H1 (cell line): ENCODE data around the gene FIZ1. TPM values are rescaled to one million over a fixed set of nuclear protein-coding genes. Genes with fewer than 3 reads are reported as not detected.

ENCODE experiments used
- CHD2 ChIP-seq: IDR thresholded peaks from 2 replicates; pipeline ENCODE4 v1.6.1; 2012; ENCODE audit warnings: low read length, improper control_type of control experiment
- CREB1 ChIP-seq: IDR thresholded peaks from 2 replicates; pipeline ENCODE4 v1.6.1; 2012; ENCODE audit warnings: inconsistent platforms
- CTBP2 ChIP-seq: IDR thresholded peaks from 2 replicates; pipeline ENCODE4 v1.7.0; 2011; ENCODE audit warnings: borderline replicate concordance, mild to moderate bottlenecking, moderate library complexity, mixed read lengths, low read length; ENCODE audit not compliant: insufficient read depth, insufficient read length
- CTCF ChIP-seq, 3 experiments: IDR thresholded peaks; 1 replicate in 2 of 3; 2 replicates in 1 of 3; pipeline versions ENCODE4 v1.5.1 to v1.6.1; 2011; ENCODE audit warnings: low read length in 3 of 3, mild to moderate bottlenecking in 3 of 3, inconsistent platforms in 2 of 3, low read depth in 1 of 3, moderate library complexity in 1 of 3; ENCODE audit not compliant: insufficient read depth in 1 of 3; ENCODE audit errors: control extremely low read depth in 1 of 3
- EP300 ChIP-seq, 2 experiments: IDR thresholded peaks; 1 replicate in 1 of 2; 2 replicates in 1 of 2; pipeline ENCODE4 v1.6.1; 2011 to 2012; ENCODE audit warnings: low read depth in 2 of 2, low read length in 2 of 2, mild to moderate bottlenecking in 2 of 2, borderline replicate concordance in 1 of 2, inconsistent platforms in 1 of 2, moderate library complexity in 1 of 2
- EZH2 ChIP-seq: fragments of 200-600 bp; sonication (generic); IDR thresholded peaks from 2 replicates; pipeline ENCODE4 v1.7.1; 2012; ENCODE audit warnings: low read depth, mild to moderate bottlenecking, moderate library complexity, low read length, inconsistent platforms; ENCODE audit not compliant: severe bottlenecking
- FOSL1 ChIP-seq: IDR thresholded peaks from 2 replicates; pipeline ENCODE4 v1.6.1; 2011; ENCODE audit warnings: mild to moderate bottlenecking, low read depth, low read length, moderate library complexity; ENCODE audit not compliant: insufficient read depth
- GABPA ChIP-seq: IDR thresholded peaks from 2 replicates; pipeline ENCODE4 v1.6.1; 2011; ENCODE audit warnings: mild to moderate bottlenecking, low read length, moderate library complexity, borderline replicate concordance; ENCODE audit not compliant: insufficient read depth
- HDAC2 ChIP-seq, 2 experiments: fragments of 300-600 bp in 1 of 2; sonication (generic) in 1 of 2; IDR thresholded peaks; 2 replicates each; pipeline ENCODE4 v1.6.1; 2011 to 2012; ENCODE audit warnings: low read depth in 2 of 2, low read length in 2 of 2, mild to moderate bottlenecking in 2 of 2, moderate library complexity in 2 of 2, borderline replicate concordance in 1 of 2, inconsistent platforms in 1 of 2
- KDM4A ChIP-seq: IDR thresholded peaks from one replicate; pipeline ENCODE4 v1.7.1; 2012; ENCODE audit warnings: low read depth, mild to moderate bottlenecking, moderate library complexity, low read length, inconsistent platforms; ENCODE audit not compliant: severe bottlenecking
- KDM5A ChIP-seq: fragments of 200-600 bp; IDR thresholded peaks from 2 replicates; pipeline ENCODE4 v1.7.1; 2012; ENCODE audit warnings: mild to moderate bottlenecking, low read length, inconsistent platforms, mixed read lengths
- MAFK ChIP-seq: IDR thresholded peaks from 2 replicates; pipeline ENCODE4 v1.6.1; 2012; ENCODE audit warnings: low read depth, mild to moderate bottlenecking, improper control_type of control experiment, low read length
- NRF1 ChIP-seq: IDR thresholded peaks from 2 replicates; pipeline ENCODE4 v1.6.1; 2011; ENCODE audit warnings: mild to moderate bottlenecking, low read depth, low read length, improper control_type of control experiment
- PHF8 ChIP-seq: fragments of 200-600 bp; sonication (generic); conservative IDR thresholded peaks from 2 replicates; pipeline ENCODE4 v1.7.1; 2012; ENCODE audit warnings: low read depth, mild to moderate bottlenecking, inconsistent platforms, low read length, moderate library complexity
- RFX5 ChIP-seq: IDR thresholded peaks from 2 replicates; pipeline ENCODE4 v1.6.1; 2011; ENCODE audit warnings: low read depth, low read length, improper control_type of control experiment, borderline replicate concordance
- RXRA ChIP-seq: IDR thresholded peaks from 2 replicates; pipeline ENCODE4 v1.6.1; 2011; ENCODE audit warnings: low read depth, mild to moderate bottlenecking, low read length, moderate library complexity; ENCODE audit not compliant: insufficient read depth
- SIN3A ChIP-seq, 2 experiments: IDR thresholded peaks in 1 of 2; conservative IDR thresholded peaks in 1 of 2; 2 replicates each; pipeline ENCODE4 v1.6.1; 2011 to 2012; ENCODE audit warnings: low read length in 2 of 2, improper control_type of control experiment in 1 of 2, low read depth in 1 of 2, mild to moderate bottlenecking in 1 of 2
- SIX5 ChIP-seq: IDR thresholded peaks from 2 replicates; pipeline ENCODE4 v1.6.1; 2011; ENCODE audit warnings: mild to moderate bottlenecking, low read depth, low read length
- SP1 ChIP-seq: IDR thresholded peaks from 2 replicates; pipeline ENCODE4 v1.6.1; 2011; ENCODE audit warnings: low read depth, low read length
- SP2 ChIP-seq: IDR thresholded peaks from 2 replicates; pipeline ENCODE4 v1.6.1; 2012; ENCODE audit warnings: mild to moderate bottlenecking, low read length, inconsistent platforms
- SP4 ChIP-seq: IDR thresholded peaks from 2 replicates; pipeline ENCODE4 v1.6.1; 2012; ENCODE audit warnings: low read length, inconsistent platforms
- TCF12 ChIP-seq: IDR thresholded peaks from 2 replicates; pipeline ENCODE4 v1.6.1; 2011; ENCODE audit warnings: low read depth, mild to moderate bottlenecking, low read length
- YY1 ChIP-seq: IDR thresholded peaks from 2 replicates; pipeline ENCODE4 v1.6.1; 2011; ENCODE audit warnings: low read depth, mild to moderate bottlenecking, low read length
- polyA plus RNA-seq, 7 experiments: library from polyadenylated mRNA; depleted of rRNA in 3 of 7; stranded (reverse) in 5 of 7; unstranded in 2 of 7; fragments of >200 nt in 5 of 7; fragments of 200-250 nt in 2 of 7; gene quantifications; 1 replicate in 5 of 7; 2 replicates in 1 of 7; 4 replicates in 1 of 7; pipeline versions ENCODE4 v1.2.1 to v1.2.3, GENCODE V29; 2011 to 2013; ENCODE audit warnings: missing spikeins in 2 of 7, mixed read lengths in 2 of 7
- total RNA-seq: library from RNA; stranded (reverse); fragmentation: NEBNext Ultra II Directional; extraction: Animal tissue kit (Norgen Biotek cat#: 25700); gene quantifications from 2 replicates; pipeline ENCODE4 v1.2.1, GENCODE V29; 2021

The FIZ1 gene
- total and polyA plus RNA-seq, 2 of the 8 experiments (the other 6 are each of a cell fraction or from before 2014, with no cell fraction given) = 9.1 to 18.5 TPM

- TF ChIP-seq GABPA (peak; percentile 82; the same call in 1 of the 2 replicates), YY1 (no peak), SP4 (peak; percentile 81), KDM5A (no peak), FOSL1 (no peak), NRF1 (peak; percentile 75), EZH2 (no peak), CREB1 (peak; percentile 43; the same call in 1 of the 2 replicates), MAFK (no peak), EP300 (IDR thresholded peaks at IDR 0.05; ENCODE audit: borderline replicate concordance in 1 of 2, low read depth in 2 of 2, low read length in 2 of 2) (no peak), SIX5 (no peak), PHF8 (no peak; the same call in 1 of the 2 replicates), KDM4A (no peak), SP1 (peak; percentile 70), CTBP2 (no peak), CHD2 (no peak), RXRA (no peak), CTCF (IDR thresholded peaks at IDR 0.05; ENCODE audit: control extremely low read depth in 1 of 3, insufficient read depth in 1 of 3, low read depth in 1 of 3, low read length in 3 of 3) (no peak), SP2 (no peak), SIN3A (conservative IDR thresholded peaks at IDR 0.05 in 1 of 2, IDR thresholded peaks at IDR 0.05 in 1 of 2; ENCODE audit: low read depth in 1 of 2, low read length in 2 of 2) (no peak; a peak in 1 of 4 replicates), RFX5 (no peak), TCF12 (no peak), HDAC2 (IDR thresholded peaks at IDR 0.05; ENCODE audit: borderline replicate concordance in 1 of 2, low read depth in 2 of 2, low read length in 2 of 2) (no peak)
These were observed 5.9 kb upstream of the FIZ1 start (continued) for GRCh38 chr19:55605207-55605636.
